HEK293T (cell line): ENCODE data around the gene SH2B2.

Source experiments
- ARNT ChIP-seq: fragments of 450-650 bp; IDR thresholded peaks from 2 replicates; pipeline ENCODE4 v1.6.1; 2017; ENCODE audit warnings: mild to moderate bottlenecking
- CTBP1 ChIP-seq: fragments of 450-650 bp; IDR thresholded peaks from 2 replicates; pipeline ENCODE4 v1.6.1; 2016; ENCODE audit warnings: borderline replicate concordance
- ELF4 ChIP-seq: fragments of 450-650 bp; IDR thresholded peaks from 2 replicates; pipeline ENCODE4 v1.6.1; 2017; ENCODE audit warnings: antibody characterized with exemption
- FOXM1 ChIP-seq: fragments of 450-650 bp; IDR thresholded peaks from 2 replicates; pipeline ENCODE4 v1.6.1; 2017; ENCODE audit warnings: mild to moderate bottlenecking, borderline replicate concordance
- SP1 ChIP-seq: fragments of 450-650 bp; IDR thresholded peaks from 2 replicates; pipeline ENCODE4 v1.6.1; 2017
- SUZ12 ChIP-seq: fragments of 450-650 bp; IDR thresholded peaks from 2 replicates; pipeline ENCODE4 v1.6.1; 2016; ENCODE audit warnings: mild to moderate bottlenecking
- TARDBP ChIP-seq: fragments of 450-650 bp; IDR thresholded peaks from 2 replicates; pipeline ENCODE4 v1.6.1; 2016
- ZNF384 ChIP-seq: fragments of 450-650 bp; IDR thresholded peaks from 2 replicates; pipeline ENCODE4 v1.6.1; 2016

- TF ChIP-seq SUZ12 (no peak), ZNF384 (no peak), ARNT (no peak), TARDBP (no peak), SP1 (no peak), CTBP1 (no peak), ELF4 (no peak), FOXM1 (no peak)
These were observed 39.7 kb downstream of the SH2B2 start for GRCh38 chr7:102326157-102326889.
